Measurements from ENCODE around the gene SFRP2. TPM values are rescaled to one million over a fixed set of nuclear protein-coding genes. Genes with fewer than 3 reads are reported as not detected.

The SFRP2 gene
- total and polyA plus RNA-seq, 2 donors (not counting 1 experiment from before 2014, with no cell fraction given) = under 0.01 TPM; not detected in 1

- Histone ChIP-seq H3K27ac (ENCODE audit: insufficient read depth, low read length) (no peak overlapping the region), H3K36me3 (ENCODE audit: control insufficient read depth, insufficient read depth, low read length) (no peaks in the 10 kb centered on the region), H3K27me3 (ENCODE audit: control insufficient read depth, insufficient read depth, low read length) (no peaks in the 10 kb centered on the region), H3K9me3 (ENCODE audit: control insufficient read depth, insufficient read depth, low read depth, low read length) (no peaks in the 10 kb centered on the region), H3K4me1 (ENCODE audit: control insufficient read depth, extremely low read depth, insufficient read depth, low read length) (no peaks in the 10 kb centered on the region), H3K4me2 (ENCODE audit: extremely low read depth, insufficient read depth, low read length) (no peak overlapping the region), H4K20me1 (ENCODE audit: control insufficient read depth, extremely low read depth, insufficient read depth, low read length) (no peaks in the 10 kb centered on the region), H2AFZ (ENCODE audit: low read length) (no peak overlapping the region), H3K79me2 (ENCODE audit: control insufficient read depth, insufficient read depth, low read length) (no peaks in the 10 kb centered on the region), H3K4me3 (replicated peaks in 1 of 4; ENCODE audit: control extremely low read depth in 1 of 4, insufficient read depth in 1 of 4, low read depth in 3 of 4, low read length in 4 of 4) (no peak overlapping the region), H3K9ac (ENCODE audit: insufficient read depth, low read length) (no peak overlapping the region)
- DNase-seq (ENCODE audit: low read depth in 2 of 2) = no peak
- TF ChIP-seq EZH2 (IDR thresholded peaks at IDR 0.05; ENCODE audit: low read length, missing control alignments) (no peak), CTCF (conservative IDR thresholded peaks at IDR 0.05 in 1 of 2, IDR thresholded peaks at IDR 0.05 in 1 of 2; ENCODE audit: low read depth in 1 of 2, low read length in 2 of 2) (no peak)
These were observed 36.8 kb upstream of the SFRP2 start for GRCh38 chr4:153825691-153826090.

DNA sequence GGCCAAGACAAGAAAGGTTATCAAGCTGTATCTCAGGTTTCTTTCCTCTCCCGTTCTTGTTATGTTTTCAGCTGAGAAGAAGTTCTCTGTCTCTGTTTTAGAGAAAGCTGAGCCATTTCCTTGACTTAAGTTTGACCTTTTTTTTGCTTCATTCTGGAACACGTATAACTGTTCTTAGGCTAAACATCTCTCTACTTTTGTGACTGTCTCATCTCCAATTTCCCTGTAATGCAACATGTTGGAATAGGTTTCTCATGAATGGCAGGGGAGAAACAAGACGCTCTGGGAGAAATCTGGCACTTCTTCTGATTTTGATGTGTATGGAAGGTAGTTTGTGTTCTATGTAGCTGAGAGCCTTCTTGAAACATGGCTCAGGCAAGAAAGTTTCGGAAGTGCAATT, 36.2 kb upstream of the SFRP2 start:
- no peaks in the 10 kb centered on the region for H4K20me1 ChIP-seq (ENCODE audit: control insufficient read depth, extremely low read depth, insufficient read depth, low read length)
- H3K9me3 ChIP-seq (ENCODE audit: control insufficient read depth, insufficient read depth, low read depth, low read length) = no peaks in the 10 kb centered on the region
- no peaks in the 10 kb centered on the region for H3K36me3 ChIP-seq (ENCODE audit: control insufficient read depth, insufficient read depth, low read length)
- no peak overlapping the region for H3K4me3 ChIP-seq (replicated peaks in 1 of 4; ENCODE audit: control extremely low read depth in 1 of 4, insufficient read depth in 1 of 4, low read depth in 3 of 4, low read length in 4 of 4)
- no peaks in the 10 kb centered on the region for H3K27me3 ChIP-seq (ENCODE audit: control insufficient read depth, insufficient read depth, low read length)
- no peaks in the 10 kb centered on the region for H3K79me2 ChIP-seq (ENCODE audit: control insufficient read depth, insufficient read depth, low read length)
- no peak overlapping the region for H3K9ac ChIP-seq (ENCODE audit: insufficient read depth, low read length)
- H3K4me2 ChIP-seq (ENCODE audit: extremely low read depth, insufficient read depth, low read length) = no peak overlapping the region
- H3K27ac ChIP-seq (ENCODE audit: insufficient read depth, low read length) = no peak overlapping the region
- DNase-seq (ENCODE audit: low read depth in 2 of 2) = no peak
- H3K4me1 ChIP-seq (ENCODE audit: control insufficient read depth, extremely low read depth, insufficient read depth, low read length) = no peaks in the 10 kb centered on the region
- H2AFZ ChIP-seq (ENCODE audit: low read length) = no peak overlapping the region
- TF ChIP-seq CTCF (conservative IDR thresholded peaks at IDR 0.05 in 1 of 2, IDR thresholded peaks at IDR 0.05 in 1 of 2; ENCODE audit: low read depth in 1 of 2, low read length in 2 of 2) (no peak), EZH2 (IDR thresholded peaks at IDR 0.05; ENCODE audit: low read length, missing control alignments) (no peak)

DNA sequence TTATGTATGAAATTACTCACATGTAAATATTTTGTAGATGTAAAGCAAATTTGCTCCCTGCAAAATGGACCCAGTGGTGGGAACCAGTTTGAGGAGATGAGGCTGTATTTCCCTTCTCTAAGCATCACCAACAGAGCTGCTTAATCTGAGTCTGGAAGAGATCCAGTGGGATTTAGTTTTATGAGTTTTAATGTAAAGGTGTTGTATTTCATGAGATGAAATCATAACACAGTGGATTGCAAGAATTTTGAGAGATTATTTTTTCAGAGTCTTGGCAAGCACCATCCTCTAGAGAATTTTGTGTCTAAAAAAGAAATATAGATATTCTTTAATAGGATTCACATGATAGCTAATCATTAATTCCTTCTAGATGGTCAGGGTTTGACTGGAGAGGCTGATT, 35.6 kb upstream of the SFRP2 start:
- no peak overlapping the region for H3K9ac ChIP-seq (ENCODE audit: insufficient read depth, low read length)
- H3K4me3 ChIP-seq (replicated peaks in 1 of 4; ENCODE audit: control extremely low read depth in 1 of 4, insufficient read depth in 1 of 4, low read depth in 3 of 4, low read length in 4 of 4) = no peak overlapping the region
- H3K79me2 ChIP-seq (ENCODE audit: control insufficient read depth, insufficient read depth, low read length) = no peaks in the 10 kb centered on the region
- H3K4me2 ChIP-seq (ENCODE audit: extremely low read depth, insufficient read depth, low read length) = no peak overlapping the region
- no peak overlapping the region for H2AFZ ChIP-seq (ENCODE audit: low read length)
- no peaks in the 10 kb centered on the region for H4K20me1 ChIP-seq (ENCODE audit: control insufficient read depth, extremely low read depth, insufficient read depth, low read length)
- H3K36me3 ChIP-seq (ENCODE audit: control insufficient read depth, insufficient read depth, low read length) = no peaks in the 10 kb centered on the region
- no peak for DNase-seq (ENCODE audit: low read depth in 2 of 2)
- H3K27me3 ChIP-seq (ENCODE audit: control insufficient read depth, insufficient read depth, low read length) = no peaks in the 10 kb centered on the region
- H3K9me3 ChIP-seq (ENCODE audit: control insufficient read depth, insufficient read depth, low read depth, low read length) = no peaks in the 10 kb centered on the region
- no peak for TF ChIP-seq EZH2 (IDR thresholded peaks at IDR 0.05; ENCODE audit: low read length, missing control alignments)
- TF ChIP-seq CTCF (conservative IDR thresholded peaks at IDR 0.05 in 1 of 2, IDR thresholded peaks at IDR 0.05 in 1 of 2; ENCODE audit: low read depth in 1 of 2, low read length in 2 of 2) = no peak
- no peak overlapping the region for H3K27ac ChIP-seq (ENCODE audit: insufficient read depth, low read length)
- no peaks in the 10 kb centered on the region for H3K4me1 ChIP-seq (ENCODE audit: control insufficient read depth, extremely low read depth, insufficient read depth, low read length)
